ENCODE results near the gene HSD17B1.
"Not testable (repeated sequence)": the region's sequence is repeated elsewhere in the genome, so short reads cannot be mapped to it uniquely, and the experiment has no call there.

HSD17B1 gene

GRCh38 chr17:42543190-42544079 is 9.3 kb upstream of the HSD17B1 start:
- TF ChIP-seq, protein P1, sequence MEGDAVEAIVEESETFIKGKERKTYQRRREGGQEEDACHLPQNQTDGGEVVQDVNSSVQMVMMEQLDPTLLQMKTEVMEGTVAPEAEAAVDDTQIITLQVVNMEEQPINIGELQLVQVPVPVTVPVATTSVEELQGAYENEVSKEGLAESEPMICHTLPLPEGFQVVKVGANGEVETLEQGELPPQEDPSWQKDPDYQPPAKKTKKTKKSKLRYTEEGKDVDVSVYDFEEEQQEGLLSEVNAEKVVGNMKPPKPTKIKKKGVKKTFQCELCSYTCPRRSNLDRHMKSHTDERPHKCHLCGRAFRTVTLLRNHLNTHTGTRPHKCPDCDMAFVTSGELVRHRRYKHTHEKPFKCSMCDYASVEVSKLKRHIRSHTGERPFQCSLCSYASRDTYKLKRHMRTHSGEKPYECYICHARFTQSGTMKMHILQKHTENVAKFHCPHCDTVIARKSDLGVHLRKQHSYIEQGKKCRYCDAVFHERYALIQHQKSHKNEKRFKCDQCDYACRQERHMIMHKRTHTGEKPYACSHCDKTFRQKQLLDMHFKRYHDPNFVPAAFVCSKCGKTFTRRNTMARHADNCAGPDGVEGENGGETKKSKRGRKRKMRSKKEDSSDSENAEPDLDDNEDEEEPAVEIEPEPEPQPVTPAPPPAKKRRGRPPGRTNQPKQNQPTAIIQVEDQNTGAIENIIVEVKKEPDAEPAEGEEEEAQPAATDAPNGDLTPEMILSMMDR (conservative IDR thresholded peaks at IDR 0.05; ENCODE audit: low read length) = no peak
- TF ChIP-seq EZH2phosphoT487 (IDR thresholded peaks at IDR 0.05; ENCODE audit: borderline replicate concordance) = no peak
- Histone ChIP-seq H3K9ac (ENCODE audit: low read depth, low read length, poor library complexity, severe bottlenecking) (no peak overlapping the region), H3K4me3 (ENCODE audit: low read length, poor library complexity, severe bottlenecking) (no peak overlapping the region), H2AFZ (ENCODE audit: low read length) (no peak overlapping the region), H3K9me2 (replicated peaks; ENCODE audit: low read depth, low read length) (no peaks in the 10 kb centered on the region), H3K9me3 (ENCODE audit: insufficient read depth, low read depth, low read length) (no peaks in the 10 kb centered on the region), H3K27me3 (ENCODE audit: insufficient read depth, low read length, poor library complexity, severe bottlenecking) (no peaks in the 10 kb centered on the region), H4K20me1 (ENCODE audit: insufficient read depth, low read length, poor library complexity, severe bottlenecking) (no peaks in the 10 kb centered on the region), H3K79me2 (ENCODE audit: insufficient read depth, low read length) (peaks cover 3% of the 10 kb centered on the region; the same call in 1 of the 2 replicates), H3K4me1 (ENCODE audit: insufficient read depth, low read length, poor library complexity, severe bottlenecking) (peaks cover 10% of the 10 kb centered on the region), H3K4me2 (ENCODE audit: low read depth, low read length, poor library complexity, severe bottlenecking) (no peak overlapping the region), H3K36me3 (ENCODE audit: insufficient read depth, low read length) (no peaks in the 10 kb centered on the region; the same call in 1 of the 2 replicates), H3F3A (ENCODE audit: low read depth) (no peaks in the 10 kb centered on the region)

DNA sequence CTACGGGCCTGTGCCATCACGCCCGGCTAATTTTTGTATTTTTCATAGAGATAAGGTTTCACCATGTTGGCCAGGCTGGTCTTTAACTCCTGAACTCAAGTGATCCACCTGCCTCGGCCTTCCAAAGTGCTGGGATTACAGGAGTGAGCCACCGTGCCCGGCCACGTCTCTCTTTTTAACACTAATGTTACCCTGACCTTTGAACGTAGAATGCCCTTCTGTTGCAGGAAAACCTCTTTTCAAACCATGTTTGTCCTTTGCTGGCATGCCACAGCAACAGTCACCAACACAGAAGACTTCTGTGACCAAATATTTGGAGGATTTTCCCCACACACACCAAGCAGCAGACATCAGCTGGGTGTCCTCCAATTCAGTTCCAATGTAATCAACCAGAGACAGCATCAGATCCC is 7.8 kb upstream of the HSD17B1 start:
- no peak overlapping the region for H3K9ac ChIP-seq (ENCODE audit: low read depth, low read length, poor library complexity, severe bottlenecking)
- no peaks in the 10 kb centered on the region for H3K9me2 ChIP-seq (replicated peaks; ENCODE audit: low read depth, low read length)
- H3F3A ChIP-seq (ENCODE audit: low read depth) = no peaks in the 10 kb centered on the region
- no peak overlapping the region for H3K4me2 ChIP-seq (ENCODE audit: low read depth, low read length, poor library complexity, severe bottlenecking)
- no peaks in the 10 kb centered on the region; the same call in 1 of the 2 replicates for H3K36me3 ChIP-seq (ENCODE audit: insufficient read depth, low read length)
- H4K20me1 ChIP-seq (ENCODE audit: insufficient read depth, low read length, poor library complexity, severe bottlenecking) = no peaks in the 10 kb centered on the region
- TF ChIP-seq, protein P1 (conservative IDR thresholded peaks at IDR 0.05; ENCODE audit: low read length) = no peak
- no peak for TF ChIP-seq EZH2phosphoT487 (IDR thresholded peaks at IDR 0.05; ENCODE audit: borderline replicate concordance)
- H3K79me2 ChIP-seq (ENCODE audit: insufficient read depth, low read length) = no peaks in the 10 kb centered on the region
- H3K4me1 ChIP-seq (ENCODE audit: insufficient read depth, low read length, poor library complexity, severe bottlenecking) = peaks cover 10% of the 10 kb centered on the region
- no peaks in the 10 kb centered on the region for H3K9me3 ChIP-seq (ENCODE audit: insufficient read depth, low read depth, low read length)
- no peak overlapping the region for H2AFZ ChIP-seq (ENCODE audit: low read length)
- H3K27me3 ChIP-seq (ENCODE audit: insufficient read depth, low read length, poor library complexity, severe bottlenecking) = no peaks in the 10 kb centered on the region
- H3K4me3 ChIP-seq (ENCODE audit: low read length, poor library complexity, severe bottlenecking) = no peak overlapping the region

GRCh38 chr17:42545755-42546505 is 6.8 kb upstream of the HSD17B1 start:
- H4K20me1 ChIP-seq (ENCODE audit: insufficient read depth, low read length, poor library complexity, severe bottlenecking); H3F3A ChIP-seq (ENCODE audit: low read depth); H3K4me3 ChIP-seq (ENCODE audit: low read length, poor library complexity, severe bottlenecking); H3K79me2 ChIP-seq (ENCODE audit: insufficient read depth, low read length); H3K9me2 ChIP-seq (replicated peaks; ENCODE audit: low read depth, low read length); H3K9me3 ChIP-seq (ENCODE audit: insufficient read depth, low read depth, low read length); H3K27me3 ChIP-seq (ENCODE audit: insufficient read depth, low read length, poor library complexity, severe bottlenecking); H2AFZ ChIP-seq (ENCODE audit: low read length); H3K9ac ChIP-seq (ENCODE audit: low read depth, low read length, poor library complexity, severe bottlenecking); H3K36me3 ChIP-seq (ENCODE audit: insufficient read depth, low read length); H3K4me1 ChIP-seq (ENCODE audit: insufficient read depth, low read length, poor library complexity, severe bottlenecking); H3K4me2 ChIP-seq (ENCODE audit: low read depth, low read length, poor library complexity, severe bottlenecking): not testable (repeated sequence)
